ENCODE measurements around the gene SHC2.
"Not testable (repeated sequence)": the region's sequence is repeated elsewhere in the genome, so short reads cannot be mapped to it uniquely, and the experiment has no call there.

Gene SHC2

DNA sequence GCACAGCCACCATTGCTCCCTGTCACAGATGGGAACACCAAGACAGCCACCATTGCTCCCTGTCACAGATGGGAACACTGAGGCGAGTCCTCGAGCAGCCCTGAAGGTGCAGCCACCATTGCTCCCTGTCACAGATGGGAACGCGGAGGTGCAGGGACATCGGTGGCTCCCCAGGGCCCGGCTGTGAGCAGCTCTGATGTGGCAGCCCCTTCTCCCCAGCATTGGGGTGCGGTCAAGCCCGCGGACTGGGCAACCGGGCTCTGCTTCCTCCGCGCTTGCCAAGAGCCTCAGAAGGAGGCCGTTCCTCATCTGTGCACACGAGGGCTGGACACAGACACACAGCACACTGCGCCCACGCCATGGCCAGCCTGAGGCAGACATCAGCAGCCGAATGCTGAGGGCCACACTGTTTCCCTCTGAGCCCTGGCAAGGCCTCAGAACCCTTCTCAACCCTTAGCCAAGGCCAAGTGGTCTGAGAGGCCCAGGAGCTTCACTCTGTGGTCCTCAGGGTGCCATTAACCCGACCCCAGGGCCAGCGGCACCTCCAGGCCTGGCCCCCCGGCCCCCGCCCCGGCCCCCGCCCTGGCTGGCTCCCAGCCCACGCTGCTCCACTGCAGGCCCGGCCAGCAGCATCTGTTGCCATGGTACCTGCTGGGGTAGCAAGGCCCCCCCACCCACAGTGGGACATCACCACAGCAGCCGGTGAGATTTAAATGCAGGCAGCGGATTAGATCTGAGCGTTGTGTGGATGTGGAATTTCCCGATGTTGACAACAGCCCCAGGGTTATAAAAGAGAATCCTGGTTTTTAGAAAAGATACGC lies 70.2 kb downstream of the SHC2 start:
- ATAC-seq (no peak), DNase-seq (ENCODE audit: low spot score in 2 of 2) (no peak)
- peaks cover 9% of the 10 kb centered on the region for H3K9me3 Mint-ChIP-seq
- no peak overlapping the region for H3K27ac Mint-ChIP-seq
- no peak overlapping the region for H3K4me3 Mint-ChIP-seq
- H3K4me1 Mint-ChIP-seq: peaks cover 17% of the 10 kb centered on the region
- H3K36me3 Mint-ChIP-seq: peaks cover 22% of the 10 kb centered on the region

DNA sequence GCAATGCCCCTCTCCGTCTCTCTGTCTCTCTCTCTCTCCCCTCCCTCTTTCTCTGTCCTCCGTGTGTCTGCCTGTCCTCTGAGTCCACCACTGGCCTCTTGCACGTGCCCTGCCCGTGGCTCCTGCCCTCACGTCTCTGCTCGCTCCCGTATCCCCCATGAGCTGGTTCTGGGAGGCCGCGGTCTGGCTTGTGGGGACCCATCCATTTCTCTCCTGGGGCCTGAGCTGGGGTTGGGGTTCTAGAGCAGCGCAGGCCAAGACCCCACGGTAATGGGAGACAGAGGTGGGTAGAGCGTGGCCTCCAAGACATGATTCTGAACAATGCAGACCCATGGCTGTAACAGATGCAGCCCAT lies 70.9 kb downstream of the SHC2 start:
- H3K27ac Mint-ChIP-seq: no peak overlapping the region
- peaks cover 15% of the 10 kb centered on the region for H3K36me3 Mint-ChIP-seq
- ATAC-seq: no peak
- peaks cover 6% of the 10 kb centered on the region for H3K9me3 Mint-ChIP-seq
- DNase-seq (ENCODE audit: low spot score in 2 of 2): no peak
- H3K4me3 Mint-ChIP-seq: no peak overlapping the region
- H3K4me1 Mint-ChIP-seq: peaks cover 17% of the 10 kb centered on the region

DNA sequence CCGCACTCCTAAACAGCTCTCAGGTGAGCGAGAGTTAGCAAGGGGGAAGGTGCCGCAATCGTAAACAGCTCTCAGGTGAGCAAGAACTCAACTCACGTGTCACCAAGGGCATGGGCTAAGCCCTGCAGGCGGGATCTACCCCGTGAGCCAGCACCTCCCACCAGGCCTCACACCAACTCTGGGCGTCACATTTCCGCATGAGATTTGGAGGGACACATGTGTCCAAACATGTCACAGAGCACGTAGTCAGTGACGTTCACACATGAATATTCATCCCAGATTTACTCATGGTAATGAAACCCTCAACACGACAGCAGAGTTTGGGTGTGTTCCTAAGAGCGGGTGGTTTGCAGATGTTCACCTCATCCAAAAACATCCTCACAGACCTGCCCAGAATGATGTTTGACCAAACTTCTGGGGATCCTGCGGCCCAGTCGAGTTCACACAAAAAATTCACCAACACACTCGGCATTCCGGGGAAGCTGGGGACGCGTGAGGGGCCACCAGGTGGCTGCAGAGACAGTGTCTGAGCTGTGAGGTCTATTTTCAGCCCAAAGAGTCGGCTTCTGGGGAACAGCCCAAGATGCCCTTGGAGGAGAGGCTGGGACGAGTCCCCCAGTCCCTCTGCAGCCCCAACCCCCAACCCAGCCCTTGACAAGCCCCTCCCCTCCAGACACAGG lies 71.4 kb downstream of the SHC2 start:
- DNase-seq (ENCODE audit: low spot score in 2 of 2): no peak
- no peak for ATAC-seq
- Mint-ChIP-seq H3K36me3 (peaks cover 11% of the 10 kb centered on the region), H3K9me3 (peaks cover 6% of the 10 kb centered on the region), H3K4me3 (no peak overlapping the region), H3K27ac (no peak overlapping the region), H3K4me1 (peaks cover 17% of the 10 kb centered on the region)

DNA sequence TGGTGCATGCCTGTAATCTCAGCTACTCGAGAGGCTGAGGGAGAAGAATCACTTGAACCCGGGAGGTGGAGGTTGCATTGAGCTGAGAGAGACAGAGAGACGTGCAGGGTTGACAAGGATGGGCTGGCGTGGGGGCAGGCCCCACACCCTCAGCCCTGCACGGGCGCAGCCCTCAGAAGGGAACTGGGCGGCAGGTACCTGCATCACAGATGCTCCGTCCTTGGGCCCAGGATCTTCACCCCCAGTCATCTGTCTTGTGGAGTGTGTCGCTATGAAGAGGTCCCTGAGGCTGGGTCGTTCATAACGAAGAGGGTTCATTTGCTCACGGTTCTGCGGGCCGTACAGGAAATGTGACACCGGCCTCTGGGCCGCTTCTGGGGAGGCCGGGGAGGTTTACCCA lies 72.1 kb downstream of the SHC2 start:
- ATAC-seq (no peak), DNase-seq (ENCODE audit: low spot score in 2 of 2) (no peak)
- H3K27ac Mint-ChIP-seq: no peak overlapping the region
- H3K9me3 Mint-ChIP-seq: peaks cover 6% of the 10 kb centered on the region
- H3K4me1 Mint-ChIP-seq: peaks cover 19% of the 10 kb centered on the region
- peaks cover 11% of the 10 kb centered on the region for H3K36me3 Mint-ChIP-seq
- no peak overlapping the region for H3K4me3 Mint-ChIP-seq

DNA sequence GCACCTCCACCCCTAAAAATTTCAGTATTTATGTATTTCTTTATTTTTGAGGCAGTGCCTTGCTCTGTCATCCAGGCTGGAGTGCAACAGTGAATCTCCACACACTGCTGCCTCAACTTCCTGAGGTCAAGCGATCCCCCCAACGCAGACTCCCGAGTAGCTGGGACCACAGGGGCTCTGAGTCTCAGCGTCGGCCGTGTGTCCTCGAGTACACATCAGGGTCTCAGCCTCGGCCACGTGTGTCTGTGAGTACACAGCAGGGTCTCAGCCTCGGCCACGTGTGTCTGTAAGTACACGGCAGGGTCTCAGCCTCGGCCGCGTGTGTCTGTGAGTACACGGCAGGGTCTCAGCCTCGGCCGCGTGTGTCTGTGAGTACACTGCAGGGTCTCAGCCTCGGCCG lies 73.1 kb downstream of the SHC2 start:
- H3K27ac Mint-ChIP-seq: no peak overlapping the region
- H3K9me3 Mint-ChIP-seq: peaks cover under 1% of the 10 kb centered on the region
- H3K36me3 Mint-ChIP-seq: peaks cover 1% of the 10 kb centered on the region
- H3K4me1 Mint-ChIP-seq: peaks cover 18% of the 10 kb centered on the region
- no peak overlapping the region for H3K4me3 Mint-ChIP-seq
- DNase-seq (ENCODE audit: low spot score in 2 of 2): no peak
- no peak for ATAC-seq

DNA sequence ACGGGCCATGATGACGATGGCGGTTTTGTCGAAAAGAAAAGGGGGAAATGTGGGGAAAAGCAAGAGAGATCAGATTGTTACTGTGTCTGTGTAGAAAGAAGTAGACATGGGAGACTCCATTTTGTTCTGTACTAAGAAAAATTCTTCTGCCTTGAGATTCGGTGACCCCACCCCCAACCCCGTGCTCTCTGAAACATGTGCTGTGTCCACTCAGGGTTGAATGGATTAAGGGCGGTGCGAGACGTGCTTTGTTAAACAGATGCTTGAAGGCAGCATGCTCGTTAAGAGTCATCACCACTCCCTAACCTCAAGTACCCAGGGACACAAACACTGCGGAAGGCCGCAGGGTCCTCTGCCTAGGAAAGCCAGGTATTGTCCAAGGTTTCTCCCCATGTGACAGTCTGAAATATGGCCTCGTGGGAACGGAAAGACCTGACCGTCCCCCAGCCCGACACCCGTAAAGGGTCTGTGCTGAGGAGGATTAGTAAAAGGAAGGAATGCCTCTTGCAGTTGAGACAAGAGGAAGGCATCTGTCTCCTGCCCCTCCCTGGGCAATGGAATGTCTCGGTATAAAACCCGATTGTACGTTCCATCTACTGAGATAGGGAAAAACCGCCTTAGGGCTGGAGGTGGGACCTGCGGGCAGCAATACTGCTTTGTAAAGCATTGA lies 74.1 kb downstream of the SHC2 start:
- not testable (repeated sequence) for H3K27ac Mint-ChIP-seq; DNase-seq (ENCODE audit: low spot score in 2 of 2); H3K9me3 Mint-ChIP-seq; H3K4me3 Mint-ChIP-seq; H3K36me3 Mint-ChIP-seq; ATAC-seq
- peaks cover 18% of the 10 kb centered on the region for H3K4me1 Mint-ChIP-seq

DNA sequence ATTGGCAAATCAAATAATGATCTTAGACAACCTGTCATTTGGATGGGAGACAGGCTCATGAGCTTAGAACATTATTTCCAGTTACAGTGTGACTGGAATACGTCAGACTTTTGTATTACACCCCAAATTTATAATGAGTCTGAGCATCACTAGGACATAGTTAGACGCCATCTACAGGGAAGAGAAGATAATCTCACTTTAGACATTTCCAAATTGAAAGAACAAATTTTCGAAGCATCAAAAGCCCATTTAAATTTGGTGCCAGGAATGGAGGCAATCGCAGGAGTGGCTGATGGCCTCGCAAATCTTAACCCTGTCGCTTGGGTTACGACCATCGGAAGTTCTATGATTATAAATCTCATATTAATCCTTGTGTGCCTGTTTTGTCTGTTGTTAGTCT lies 74.6 kb downstream of the SHC2 start:
- DNase-seq (ENCODE audit: low spot score in 2 of 2); H3K36me3 Mint-ChIP-seq; H3K4me3 Mint-ChIP-seq; H3K27ac Mint-ChIP-seq; ATAC-seq; H3K9me3 Mint-ChIP-seq: not testable (repeated sequence)
- H3K4me1 Mint-ChIP-seq: peaks cover 20% of the 10 kb centered on the region

DNA sequence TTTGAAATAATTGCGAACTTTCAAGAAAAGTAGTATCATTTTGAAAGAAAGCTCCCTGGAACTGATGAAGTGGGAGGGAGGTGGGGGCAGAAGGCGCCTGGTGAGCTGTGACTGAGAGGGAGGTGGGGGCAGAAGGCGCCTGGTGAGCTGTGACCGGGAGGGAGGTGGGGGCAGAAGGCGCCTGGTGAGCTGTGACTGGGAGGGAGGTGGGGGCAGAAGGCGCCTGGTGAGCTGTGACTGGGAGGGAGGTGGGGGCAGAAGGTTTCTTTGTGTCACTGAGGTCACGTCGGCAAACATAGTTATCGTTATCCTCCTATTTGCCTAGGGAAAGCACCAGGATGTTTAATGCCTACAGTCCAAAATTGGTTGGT lies 76.0 kb downstream of the SHC2 start:
- Mint-ChIP-seq H3K36me3 (no peaks in the 10 kb centered on the region), H3K4me1 (peaks cover 25% of the 10 kb centered on the region), H3K4me3 (no peak overlapping the region), H3K27ac (no peak overlapping the region), H3K9me3 (peaks cover 3% of the 10 kb centered on the region)
- no peak for DNase-seq (ENCODE audit: low spot score in 2 of 2)
- no peak for ATAC-seq

DNA sequence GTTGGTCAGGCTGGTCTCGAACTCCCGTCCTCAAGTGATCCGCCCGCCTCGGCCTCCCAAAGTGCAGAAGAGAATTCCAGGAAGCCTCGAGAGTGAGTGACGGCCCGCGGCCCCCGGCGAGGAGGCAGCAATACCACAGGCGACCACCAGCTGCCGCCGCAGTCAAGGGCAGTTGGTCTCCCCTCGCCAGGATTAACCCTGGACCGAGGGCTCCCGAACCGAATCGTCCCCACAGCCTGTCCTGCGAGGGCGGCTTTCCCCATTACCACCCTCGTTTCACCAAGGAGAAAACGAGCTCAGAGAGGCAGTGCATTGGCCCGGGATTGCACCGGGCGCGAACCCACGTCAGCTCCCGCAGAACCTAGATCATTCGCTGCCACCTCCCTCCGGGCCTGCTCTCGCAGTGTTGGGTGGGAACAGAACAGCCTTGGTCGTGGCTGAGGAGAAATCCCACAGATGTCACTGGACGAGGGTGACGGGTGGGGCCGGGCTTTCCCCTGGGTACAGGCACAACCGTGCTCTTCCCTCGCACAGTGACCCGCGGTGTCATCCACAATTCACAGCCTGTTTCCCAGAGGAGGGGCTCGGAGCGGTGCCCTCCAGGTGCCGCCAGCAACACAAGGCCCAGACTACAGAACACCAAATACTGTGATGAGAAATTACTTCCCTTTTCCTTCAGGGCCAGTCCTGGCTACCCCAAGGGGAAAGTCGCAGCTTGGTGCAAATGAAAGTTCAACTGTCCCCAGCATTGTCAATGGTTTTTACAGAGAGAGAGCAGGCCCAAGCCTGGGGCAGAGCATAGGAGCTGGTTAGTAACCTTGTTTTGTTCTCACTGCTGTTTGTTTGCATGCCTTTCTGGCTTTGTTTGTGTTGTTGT lies 76.7 kb downstream of the SHC2 start:
- Mint-ChIP-seq H3K9me3 (peaks cover 3% of the 10 kb centered on the region), H3K4me3 (peak overlapping the region; percentile 11), H3K27ac (no peak overlapping the region)

DNA sequence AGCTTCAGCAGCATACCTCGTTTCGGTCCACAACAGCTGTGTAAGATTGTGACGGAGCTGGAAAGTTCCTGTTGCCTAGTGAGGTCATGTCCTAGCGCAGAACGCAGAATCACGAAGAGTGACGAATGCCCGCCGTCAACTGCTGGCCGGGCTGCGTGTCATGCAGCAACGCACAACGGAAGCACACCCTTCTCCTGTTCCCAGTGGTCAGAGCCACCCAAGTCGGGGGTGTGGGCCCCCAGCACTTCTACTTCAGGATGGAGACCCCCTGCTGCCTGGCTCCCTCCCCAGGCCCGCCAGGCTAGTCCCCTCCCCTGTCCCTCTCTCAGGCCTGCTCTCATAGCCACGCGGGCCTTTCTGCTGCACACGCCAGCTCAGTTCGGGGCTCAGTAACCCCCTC lies 77.8 kb downstream of the SHC2 start:
- Mint-ChIP-seq H3K4me3 (peak overlapping the region; percentile 34), H3K27ac (peak overlapping the region; percentile 41), H3K9me3 (peaks cover 3% of the 10 kb centered on the region), H3K4me1 (peaks cover 26% of the 10 kb centered on the region), H3K36me3 (peaks cover under 1% of the 10 kb centered on the region)
- no peak for DNase-seq (ENCODE audit: low spot score in 2 of 2)
- ATAC-seq: no peak

More for the DNA sequence above, 76.7 kb downstream of the SHC2 start:
- H3K4me1 Mint-ChIP-seq: peaks cover 25% of the 10 kb centered on the region
- no peak for DNase-seq (ENCODE audit: low spot score in 2 of 2)
- no peaks in the 10 kb centered on the region for H3K36me3 Mint-ChIP-seq
- ATAC-seq: no peak

DNA sequence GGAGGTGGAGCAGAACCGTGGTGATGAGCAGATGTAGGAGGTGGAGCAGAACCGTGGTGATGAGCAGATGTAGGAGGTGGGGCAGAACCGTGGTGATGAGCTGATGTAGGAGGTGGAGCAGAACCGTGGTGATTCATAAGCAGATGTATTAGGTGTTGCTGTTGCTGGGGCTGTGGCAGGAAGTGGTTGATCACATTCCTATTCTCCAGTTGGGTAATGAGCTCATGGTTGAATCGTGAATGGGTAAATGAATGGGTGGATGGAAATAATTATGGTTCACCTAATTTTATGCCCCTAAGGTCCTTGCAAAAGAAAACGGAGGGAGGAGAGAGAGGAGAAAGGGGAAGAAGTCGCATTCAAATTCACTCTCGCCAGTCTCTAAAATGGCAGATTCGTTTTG lies 78.3 kb downstream of the SHC2 start:
- Mint-ChIP-seq H3K27ac (peak overlapping the region; percentile 41), H3K4me1 (peaks cover 31% of the 10 kb centered on the region), H3K4me3 (peak overlapping the region; percentile 34)
- H3K36me3 Mint-ChIP-seq; H3K9me3 Mint-ChIP-seq; DNase-seq (ENCODE audit: low spot score in 2 of 2): not testable (repeated sequence)
- peak; percentile 86 for ATAC-seq

DNA sequence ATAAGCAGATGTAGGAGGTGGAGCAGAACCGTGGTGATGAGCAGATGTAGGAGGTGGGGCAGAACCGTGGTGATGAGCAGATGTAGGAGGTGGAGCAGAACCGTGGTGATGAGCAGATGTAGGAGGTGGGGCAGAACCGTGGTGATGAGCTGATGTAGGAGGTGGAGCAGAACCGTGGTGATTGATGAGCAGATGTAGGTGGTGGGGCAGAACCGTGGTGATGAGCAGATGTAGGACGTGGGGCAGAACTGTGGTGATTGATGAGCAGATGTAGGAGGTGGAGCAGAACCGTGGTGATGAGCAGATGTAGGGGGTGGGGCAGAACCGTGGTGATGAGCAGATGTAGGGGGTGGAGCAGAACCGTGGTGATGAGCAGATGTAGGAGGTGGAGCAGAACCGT lies 78.9 kb downstream of the SHC2 start:
- DNase-seq (ENCODE audit: low spot score in 2 of 2); ATAC-seq; H3K4me3 Mint-ChIP-seq; H3K9me3 Mint-ChIP-seq; H3K27ac Mint-ChIP-seq; H3K36me3 Mint-ChIP-seq: not testable (repeated sequence)
- H3K4me1 Mint-ChIP-seq: peaks cover 31% of the 10 kb centered on the region

DNA sequence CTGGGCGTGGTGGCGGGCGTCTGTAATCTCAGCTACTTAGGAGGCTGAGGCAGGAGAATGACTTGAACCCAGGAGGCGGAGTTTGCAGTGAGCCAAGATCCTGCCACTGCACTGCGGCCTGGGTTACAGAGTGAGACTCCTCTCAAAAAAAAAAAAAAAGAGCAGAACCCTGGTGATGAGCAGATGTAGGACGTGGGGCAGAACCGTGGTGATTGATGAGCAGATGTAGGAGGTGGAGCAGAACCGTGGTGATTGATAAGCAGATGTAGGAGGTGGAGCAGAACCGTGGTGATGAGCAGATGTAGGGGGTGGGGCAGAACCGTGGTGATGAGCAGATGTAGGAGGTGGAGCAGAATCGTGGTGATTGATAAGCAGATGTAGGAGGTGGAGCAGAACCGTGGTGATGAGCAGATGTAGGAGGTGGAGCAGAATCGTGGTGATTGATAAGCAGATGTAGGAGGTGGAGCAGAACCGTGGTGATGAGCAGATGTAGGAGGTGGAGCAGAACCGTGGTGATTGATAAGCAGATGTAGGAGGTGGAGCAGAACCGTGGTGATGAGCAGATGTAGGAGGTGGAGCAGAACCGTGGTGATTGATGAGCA lies 80.1 kb downstream of the SHC2 start:
- not testable (repeated sequence) for H3K4me3 Mint-ChIP-seq; DNase-seq (ENCODE audit: low spot score in 2 of 2); H3K27ac Mint-ChIP-seq; H3K36me3 Mint-ChIP-seq; ATAC-seq; H3K9me3 Mint-ChIP-seq
- H3K4me1 Mint-ChIP-seq: peaks cover 31% of the 10 kb centered on the region

DNA sequence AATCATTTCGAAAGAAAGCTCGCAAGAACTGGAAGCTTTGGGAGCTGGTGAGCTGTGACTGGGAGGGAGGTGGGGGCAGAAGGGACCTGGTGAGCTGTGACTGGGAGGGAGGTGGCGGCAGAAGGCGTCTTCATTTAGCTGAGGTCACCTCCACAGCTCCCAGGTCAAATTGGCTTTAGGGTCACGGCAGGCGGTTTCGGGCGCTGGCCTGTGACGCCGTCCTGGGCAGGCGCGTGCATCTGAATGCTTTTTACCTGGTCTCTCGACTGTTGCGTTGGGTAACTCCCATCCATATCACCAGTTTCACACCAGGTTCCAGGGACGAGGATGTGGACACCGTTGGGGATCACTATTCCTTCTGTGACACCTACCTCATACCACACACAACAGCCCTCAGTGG lies 81.0 kb downstream of the SHC2 start:
- peaks cover 31% of the 10 kb centered on the region for H3K4me1 Mint-ChIP-seq
- DNase-seq (ENCODE audit: low spot score in 2 of 2): no peak
- peaks cover 6% of the 10 kb centered on the region for H3K36me3 Mint-ChIP-seq
- ATAC-seq: no peak
- no peak overlapping the region for H3K4me3 Mint-ChIP-seq
- no peak overlapping the region for H3K27ac Mint-ChIP-seq
- H3K9me3 Mint-ChIP-seq: peaks cover 3% of the 10 kb centered on the region

DNA sequence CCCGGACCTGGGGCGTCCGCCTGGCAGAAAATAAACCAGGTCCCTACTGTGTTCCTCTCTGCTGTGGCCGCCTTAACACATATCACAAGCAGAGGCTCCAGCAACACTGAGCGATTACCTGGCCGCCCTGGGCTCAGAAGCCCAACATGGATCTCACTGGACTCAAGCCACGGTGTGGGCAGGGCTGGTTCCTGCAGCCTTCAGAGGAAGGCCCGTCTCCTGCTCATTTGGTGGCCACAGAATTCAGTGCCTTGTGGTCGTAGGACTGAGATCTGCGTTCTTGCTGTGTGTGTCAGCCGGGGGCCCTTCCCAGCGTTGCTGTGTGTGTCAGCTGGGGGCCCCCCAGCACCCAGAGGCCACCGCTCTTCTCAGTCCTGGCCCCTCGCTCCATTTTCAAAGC lies 82.1 kb downstream of the SHC2 start:
- ATAC-seq (no peak), DNase-seq (ENCODE audit: low spot score in 2 of 2) (no peak)
- peaks cover 6% of the 10 kb centered on the region for H3K36me3 Mint-ChIP-seq
- H3K4me1 Mint-ChIP-seq: peaks cover 30% of the 10 kb centered on the region
- H3K27ac Mint-ChIP-seq: no peak overlapping the region
- no peak overlapping the region for H3K4me3 Mint-ChIP-seq
- H3K9me3 Mint-ChIP-seq: peaks cover 3% of the 10 kb centered on the region
